Measurements from ENCODE around the gene MYO5B. TPM values are rescaled to one million over a fixed set of nuclear protein-coding genes. Genes with fewer than 3 reads are reported as not detected.
A peak's percentile ranks its signal among the peaks of the same experiment; 100 is the strongest.

MYO5B gene
- total and polyA plus RNA-seq, 9 of the 15 experiments (the other 6 are each of a cell fraction or from before 2014, with no cell fraction given): 0.07 to 0.42 (median 0.28) TPM

GRCh38 chr18:49814147-49814499 lies 380.8 kb downstream of the MYO5B start:
- peak overlapping the region; percentile 88 for H3K4me2 ChIP-seq (ENCODE audit: insufficient read depth, low read length)
- no peaks in the 10 kb centered on the region for H3K9me1 ChIP-seq (ENCODE audit: control insufficient read depth, insufficient read depth, low read length)
- intact Hi-C loops (cut with micrococcal nuclease): no loop called here
- H3K36me3 ChIP-seq (ENCODE audit: control insufficient read depth, insufficient read depth, low read length): no peaks in the 10 kb centered on the region
- FAIRE-seq (peak; percentile 51), ATAC-seq (peak; percentile 74), DNase-seq (ENCODE audit: extremely low read depth in 1 of 4, low spot score in 3 of 4) (peak in 3 of 4 experiments; percentile 22 to 69 (median 26))
- peak overlapping the region; percentile 96 for H2AFZ ChIP-seq (ENCODE audit: low read depth, low read length)
- H3K79me2 ChIP-seq (ENCODE audit: control insufficient read depth, insufficient read depth, low read length): peaks cover 10% of the 10 kb centered on the region; the same call in 2 of the 3 replicates
- no peaks in the 10 kb centered on the region for H3K27me3 ChIP-seq (ENCODE audit: control insufficient read depth in 2 of 2, insufficient read depth in 2 of 2, low read length in 2 of 2)
- H3K4me3 ChIP-seq: peak overlapping the region; percentile 62
- ChIA-PET CTCF (ENCODE audit: low intra/inter-chr PET ratio) (no interaction called here), POLR2A (interaction anchor here (1.0 kb wide), 1 partner anchor 69 kb away, joined by 3 read pairs; no protein-coding TSS in a partner anchor)
- TSS peak; percentile 93 for BruUV-seq (replicated peaks)
- WGBS (ENCODE audit: insufficient coverage, low coverage, missing lambda C conversion rate): 1% methylated on average over 13 of the region's 24 CpGs
- H3K27ac ChIP-seq (ENCODE audit: extremely low read depth, low read depth, low read length): peak overlapping the region; percentile 63; the same call in 2 of the 3 replicates
- H3K9ac ChIP-seq (ENCODE audit: insufficient read depth in 1 of 2, low read depth in 2 of 2, low read length in 2 of 2): peak overlapping the region; percentile 67 to 92; a peak in 3 of 4 replicates
- H3K4me1 ChIP-seq (replicated peaks in 1 of 2; ENCODE audit: control insufficient read depth in 2 of 2, insufficient read depth in 2 of 2, low read length in 2 of 2): peaks cover 8 to 21% of the 10 kb centered on the region in 2 experiments; a peak in 4 of 5 replicates
- H4K20me1 ChIP-seq (replicated peaks; ENCODE audit: control insufficient read depth, insufficient read depth, low read length): no peaks in the 10 kb centered on the region
- H3K9me3 ChIP-seq (replicated peaks; ENCODE audit: control insufficient read depth, insufficient read depth, low read depth, low read length): no peaks in the 10 kb centered on the region; the same call in 1 of the 2 replicates
- in situ Hi-C loops (cut with MboI): no loop called here
- TF ChIP-seq ZC3H4 (CRISPR knock-in tag; IDR thresholded peaks at IDR 0.05; ENCODE audit: borderline replicate concordance) (no peak), NR2C1 (IDR thresholded peaks at IDR 0.05) (no peak), NR2C1 (tag; IDR thresholded peaks at IDR 0.05) (no peak), HEY1 (CRISPR knock-in tag; IDR thresholded peaks at IDR 0.05; ENCODE audit: borderline replicate concordance) (no peak), CREM (IDR thresholded peaks at IDR 0.05; ENCODE audit: low read depth) (no peak), ATF7 (IDR thresholded peaks at IDR 0.05) (no peak), NR3C1 (CRISPR knock-in tag; IDR thresholded peaks at IDR 0.05) (no peak), SPI1 (IDR thresholded peaks at IDR 0.05; ENCODE audit: borderline replicate concordance, low read depth, low read length) (no peak), ZNF77 (CRISPR knock-in tag; IDR thresholded peaks at IDR 0.05) (no peak), ELF1 (tag; IDR thresholded peaks at IDR 0.05) (no peak), POLR3G (IDR thresholded peaks at IDR 0.05; ENCODE audit: extremely low read depth, insufficient read length, insufficient replicate concordance) (no peak), CBFA2T2 (conservative IDR thresholded peaks at IDR 0.05) (no peak), RBM17 (IDR thresholded peaks at IDR 0.05; ENCODE audit: borderline replicate concordance, low read depth, low read length) (no peak), MAFF (IDR thresholded peaks at IDR 0.05; ENCODE audit: low read length) (no peak), CBX1 (IDR thresholded peaks at IDR 0.05; ENCODE audit: low read depth) (no peak), ZNF124 (CRISPR knock-in tag; IDR thresholded peaks at IDR 0.05) (no peak), ZZZ3 (IDR thresholded peaks at IDR 0.05) (no peak), RBFOX2 (IDR thresholded peaks at IDR 0.05; ENCODE audit: low read depth, low read length) (peak; percentile 13), DLX4 (CRISPR knock-in tag; IDR thresholded peaks at IDR 0.05) (no peak), TFAP4 (CRISPR knock-in tag; IDR thresholded peaks at IDR 0.05; ENCODE audit: borderline replicate concordance) (0 out of 2 replicates have a peak, but pooled peaks have one; percentile 14)
- TF ChIP-seq, protein P1, sequence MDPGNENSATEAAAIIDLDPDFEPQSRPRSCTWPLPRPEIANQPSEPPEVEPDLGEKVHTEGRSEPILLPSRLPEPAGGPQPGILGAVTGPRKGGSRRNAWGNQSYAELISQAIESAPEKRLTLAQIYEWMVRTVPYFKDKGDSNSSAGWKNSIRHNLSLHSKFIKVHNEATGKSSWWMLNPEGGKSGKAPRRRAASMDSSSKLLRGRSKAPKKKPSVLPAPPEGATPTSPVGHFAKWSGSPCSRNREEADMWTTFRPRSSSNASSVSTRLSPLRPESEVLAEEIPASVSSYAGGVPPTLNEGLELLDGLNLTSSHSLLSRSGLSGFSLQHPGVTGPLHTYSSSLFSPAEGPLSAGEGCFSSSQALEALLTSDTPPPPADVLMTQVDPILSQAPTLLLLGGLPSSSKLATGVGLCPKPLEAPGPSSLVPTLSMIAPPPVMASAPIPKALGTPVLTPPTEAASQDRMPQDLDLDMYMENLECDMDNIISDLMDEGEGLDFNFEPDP (CRISPR knock-in tag; IDR thresholded peaks at IDR 0.05): no peak
- TF ChIP-seq, protein P2, sequence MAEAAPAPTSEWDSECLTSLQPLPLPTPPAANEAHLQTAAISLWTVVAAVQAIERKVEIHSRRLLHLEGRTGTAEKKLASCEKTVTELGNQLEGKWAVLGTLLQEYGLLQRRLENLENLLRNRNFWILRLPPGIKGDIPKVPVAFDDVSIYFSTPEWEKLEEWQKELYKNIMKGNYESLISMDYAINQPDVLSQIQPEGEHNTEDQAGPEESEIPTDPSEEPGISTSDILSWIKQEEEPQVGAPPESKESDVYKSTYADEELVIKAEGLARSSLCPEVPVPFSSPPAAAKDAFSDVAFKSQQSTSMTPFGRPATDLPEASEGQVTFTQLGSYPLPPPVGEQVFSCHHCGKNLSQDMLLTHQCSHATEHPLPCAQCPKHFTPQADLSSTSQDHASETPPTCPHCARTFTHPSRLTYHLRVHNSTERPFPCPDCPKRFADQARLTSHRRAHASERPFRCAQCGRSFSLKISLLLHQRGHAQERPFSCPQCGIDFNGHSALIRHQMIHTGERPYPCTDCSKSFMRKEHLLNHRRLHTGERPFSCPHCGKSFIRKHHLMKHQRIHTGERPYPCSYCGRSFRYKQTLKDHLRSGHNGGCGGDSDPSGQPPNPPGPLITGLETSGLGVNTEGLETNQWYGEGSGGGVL (CRISPR knock-in tag; IDR thresholded peaks at IDR 0.05): no peak
